WTC11 (cell line): Measurements from ENCODE around the gene ASPHD1.
A peak's percentile ranks its signal among the peaks of the same experiment; 100 is the strongest.

Source experiments
- CTCF ChIP-seq: fragments of 200-600 bp; IDR thresholded peaks from 2 replicates; pipeline ENCODE4 v1.8.0; 2022; ENCODE audit warnings: antibody characterized with exemption
- MAX ChIP-seq: sonication (generic); formaldehyde crosslinking; IDR thresholded peaks from 2 replicates; pipeline ENCODE4 v1.8.0; 2022; ENCODE audit warnings: mild to moderate bottlenecking, missing genetic modification reagents
- NR3C1 ChIP-seq: sonication (generic); formaldehyde crosslinking; conservative IDR thresholded peaks from 2 replicates; pipeline ENCODE4 v1.8.1; 2023; ENCODE audit warnings: low read depth, mild to moderate bottlenecking, missing genetic modification reagents

- TF ChIP-seq CTCF (no peak), MAX (CRISPR knock-in tag) (peak; percentile 85), NR3C1 (CRISPR knock-in tag) (no peak)
Measured at GRCh38 chr16:29925781-29926710, 25.8 kb downstream of the ASPHD1 start, which contains the start of gene KCTD13.
